GM12878 (cell line): ENCODE data around the gene DEGS2. TPM values are rescaled to one million over a fixed set of nuclear protein-coding genes. Genes with fewer than 3 reads are reported as not detected.

ENCODE experiments used
- ATAC-seq: fragments of 200-7000 bp; cut with Tn5 transposase; 3 replicates; pipeline ENCODE4 v1.9.1; 2020; ENCODE audit warnings: mild to moderate bottlenecking, moderate library complexity
- BruUV-seq: library from RNA; stranded (reverse); fragments of 400-500 nt; replicated peaks from 2 replicates; lab custom pipeline; 2021; lab: Mats Ljungman, UMichigan
- CTCF ChIA-PET: fragments of 300-600 bp; sonication (Branson Sonifier 250); formaldehyde crosslinking; extraction: SDS; loops from one replicate; lab custom pipeline; 2021; ENCODE audit warnings: inconsistent platforms; lab: Yijun Ruan, JAX
- POLR2A ChIA-PET: fragments of 350-600 bp; formaldehyde crosslinking; extraction: SDS; loops from one replicate; lab custom pipeline; 2021; ENCODE audit warnings: inconsistent platforms; lab: Charles Lee
- RAD21 ChIA-PET: fragments of 300-600 bp; sonication (Branson Sonifier 250); formaldehyde crosslinking; loops from one replicate; lab custom pipeline; 2023; ENCODE audit warnings: antibody characterized with exemption; ENCODE audit not compliant: unreplicated experiment; lab: Charles Lee
- SMC1A ChIA-PET: fragments of 300-600 bp; sonication (Branson Sonifier 250); formaldehyde crosslinking; loops from one replicate; lab custom pipeline; 2023; ENCODE audit not compliant: unreplicated experiment, uncharacterized antibody; lab: Charles Lee
- DNase-seq: peaks from one replicate; pipeline ENCODE4 v3.0.0-alpha.2; 2011; ENCODE audit warnings: low read depth, low spot score
- FAIRE-seq: peaks from 3 replicates; lab custom pipeline; 2011; peaks lifted over from hg19 to GRCh38; lab: Jason Lieb, UNC
- H2AFZ ChIP-seq: 2 replicates; pipeline ENCODE4 v1.6.0; 2011; ENCODE audit warnings: low read depth, low read length, control low read depth; ENCODE audit not compliant: control insufficient read depth
- H3K27ac ChIP-seq: 2 replicates; pipeline ENCODE4 v1.5.1; 2011; ENCODE audit warnings: control low read depth; ENCODE audit not compliant: control insufficient read depth, insufficient read depth
- H3K27me3 ChIP-seq, 2 experiments: replicated peaks in 1 of 2; 2 replicates each; pipeline versions ENCODE4 v1.6.0 to v1.6.1; 2011; ENCODE audit warnings: low read length in 1 of 2; ENCODE audit not compliant: control insufficient read depth in 2 of 2, insufficient read depth in 2 of 2
- H3K36me3 ChIP-seq, 2 experiments: 2 replicates each; pipeline ENCODE4 v1.5.1; 2011; ENCODE audit warnings: low read length in 1 of 2; ENCODE audit not compliant: control insufficient read depth in 2 of 2, insufficient read depth in 2 of 2
- H3K4me1 ChIP-seq: 2 replicates; pipeline ENCODE4 v1.6.1; 2011; ENCODE audit warnings: mild to moderate bottlenecking, low read length, moderate library complexity, mixed read lengths; ENCODE audit not compliant: control insufficient read depth, insufficient read depth
- H3K4me2 ChIP-seq: 2 replicates; pipeline ENCODE4 v1.6.0; 2011; ENCODE audit warnings: control low read depth; ENCODE audit not compliant: control insufficient read depth, insufficient read depth
- H3K4me3 ChIP-seq: fragments of 200-600 bp; sonication (generic); 2 replicates; pipeline ENCODE4 v1.5.1; 2016
- H3K79me2 ChIP-seq: 2 replicates; pipeline ENCODE4 v1.6.0; 2011; ENCODE audit warnings: low read length; ENCODE audit not compliant: control insufficient read depth, insufficient read depth
- H3K9ac ChIP-seq: 2 replicates; pipeline ENCODE4 v1.8.0; 2011; ENCODE audit warnings: low read length, control low read depth, mixed read lengths; ENCODE audit not compliant: control insufficient read depth, insufficient read depth
- H3K9me3 ChIP-seq: replicated peaks from 3 replicates; pipeline ENCODE4 v1.5.1; 2011; ENCODE audit warnings: mild to moderate bottlenecking, low read length; ENCODE audit not compliant: control insufficient read depth, insufficient read depth
- H4K20me1 ChIP-seq: 2 replicates; pipeline ENCODE4 v1.6.0; 2011; ENCODE audit not compliant: control insufficient read depth, insufficient read depth
- CBFB ChIP-seq: IDR thresholded peaks from 2 replicates; pipeline ENCODE4 v1.6.1; 2016; ENCODE audit warnings: antibody characterized with exemption, low read depth
- CBX3 ChIP-seq: fragments of 200-600 bp; sonication (generic); IDR thresholded peaks from 2 replicates; pipeline ENCODE4 v1.6.1; 2016; ENCODE audit warnings: low read depth, borderline replicate concordance
- POLR2A ChIP-seq: IDR thresholded peaks from 2 replicates; pipeline ENCODE4 v1.6.1; 2011; ENCODE audit warnings: low read depth, mild to moderate bottlenecking, low read length
- STAT1 ChIP-seq: fragments of 450-650 bp; conservative IDR thresholded peaks from 2 replicates; pipeline ENCODE4 v1.6.1; 2014; ENCODE audit warnings: antibody characterized with exemption, mild to moderate bottlenecking
- TAF1 ChIP-seq: IDR thresholded peaks from 2 replicates; pipeline ENCODE4 v1.6.1; 2011; ENCODE audit warnings: mild to moderate bottlenecking, low read depth, low read length, borderline replicate concordance
- WGBS: methylation state at CpG from one replicate; pipeline ENCODE4 v1.1.6; 2016; ENCODE audit warnings: low lambda C conversion rate; ENCODE audit not compliant: insufficient replicate concordance, insufficient coverage; ENCODE audit errors: missing lambda C conversion rate; 5-methylcytosine and 5-hydroxymethylcytosine counted together
- in situ Hi-C: fragments of 300-500 bp; cut with MboI; formaldehyde crosslinking; loops from 9 replicates; pipeline ENCODE4 v1.14.3; 2018; ENCODE audit warnings: mixed read lengths
- intact Hi-C: fragments of 100-400 bp; cut with micrococcal nuclease; formaldehyde crosslinking; loops from one replicate; pipeline ENCODE4 v1.14.2; 2022; ENCODE audit not compliant: unreplicated experiment
- polyA plus RNA-seq, 11 experiments: library from polyadenylated mRNA; depleted of rRNA in 4 of 11; unstranded in 6 of 11; stranded (reverse) in 5 of 11; fragments of >200 nt; fragmentation: Nextera tagmentation in 4 of 11; fragmentation: Illumina TruSeq in 1 of 11; extraction: Ambion mirVana in 4 of 11; extraction: Trizol in 1 of 11; gene quantifications; 1 replicate in 1 of 11; 2 replicates in 10 of 11; pipeline versions ENCODE4 v1.2.1 to v1.2.3, GENCODE V29; 2011 to 2016; ENCODE audit warnings: inconsistent platforms in 2 of 11, missing spikeins in 2 of 11, low read depth in 1 of 11
- total RNA-seq, 4 experiments: library from RNA; depleted of rRNA in 3 of 4; stranded (reverse); fragments of >200 nt in 3 of 4; fragmentation: Illumina TruSeq in 1 of 4; extraction: Trizol in 1 of 4; gene quantifications; 2 replicates each; pipeline versions ENCODE4 v1.2.1 to v1.2.3, GENCODE V29; 2013 to 2021
- TF ChIP-seq, protein P1 (sequence below): IDR thresholded peaks from 2 replicates; pipeline ENCODE4 v1.6.1; 2012; ENCODE audit warnings: low read depth, low read length, improper control_type of control experiment
- TF ChIP-seq, protein P2 (sequence below), 3 experiments: IDR thresholded peaks in 2 of 3; conservative IDR thresholded peaks in 1 of 3; 2 replicates each; pipeline ENCODE4 v1.5.1; 2011; ENCODE audit warnings: low read depth in 3 of 3, low read length in 3 of 3, mild to moderate bottlenecking in 3 of 3, control low read depth in 2 of 3, moderate library complexity in 2 of 3, inconsistent platforms in 1 of 3, mixed read lengths in 1 of 3; ENCODE audit not compliant: control insufficient read depth in 2 of 3, insufficient read depth in 1 of 3; ENCODE audit errors: extremely low read depth in 1 of 3

Gene DEGS2
- total and polyA plus RNA-seq, 10 of the 15 experiments (the other 5 are each of a cell fraction or from before 2014, with no cell fraction given): 0.01 to 2.5 (median 0.45) TPM; not detected in 1

DNA sequence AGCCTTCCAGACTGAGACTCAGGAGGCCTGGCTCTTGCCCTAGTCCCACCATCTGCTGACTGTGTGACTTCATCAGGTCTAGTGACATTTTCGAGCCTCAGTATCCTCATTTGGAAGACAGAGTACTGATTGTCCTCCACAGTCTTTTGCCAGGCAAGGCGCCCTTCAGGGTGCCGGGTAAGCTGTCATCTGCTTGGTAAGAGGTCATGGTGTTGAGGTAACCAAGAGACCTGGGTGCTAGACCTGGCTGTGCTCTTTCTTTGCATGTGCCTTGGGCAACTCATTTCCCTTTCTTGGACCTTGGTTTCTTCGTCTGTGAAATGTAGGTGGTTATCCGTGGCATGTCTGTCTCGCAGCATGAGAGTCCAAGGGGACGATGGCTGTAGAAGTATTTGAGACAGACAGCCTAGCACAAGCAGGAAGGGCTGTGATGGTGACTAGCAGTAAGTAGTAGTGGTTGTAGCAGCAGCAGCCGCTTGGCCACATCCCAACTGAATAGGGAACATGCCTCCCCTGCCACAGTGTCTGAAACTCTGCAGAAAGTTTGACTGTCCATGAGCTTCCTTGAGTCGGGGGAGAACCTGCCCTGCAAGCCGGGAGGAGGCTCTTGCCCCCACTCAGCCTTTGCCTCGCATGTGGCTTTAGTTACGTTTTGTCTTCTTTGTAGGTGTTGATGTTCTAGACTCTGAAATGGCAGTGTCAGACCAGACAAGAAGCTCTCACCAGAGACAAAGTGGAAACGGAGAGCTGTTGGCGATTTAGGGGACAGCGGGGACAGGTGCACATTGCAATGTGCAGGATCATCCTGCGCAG lies 53.9 kb downstream of the DEGS2 start:
- intact Hi-C loops: loop anchor here (5.0 kb wide), 1 partner anchor 87 kb away; no protein-coding TSS in a partner anchor
- ChIA-PET SMC1A (interaction anchor here (0.9 to 4.4 kb wide), 4 partner anchors 12 to 39 kb away, joined by 3 to 31 read pairs (median 6); no protein-coding TSS in a partner anchor), RAD21 (interaction anchor here (0.6 to 2.1 kb wide), 3 partner anchors 32 to 53 kb away, joined by 3 to 7 read pairs (median 4); no protein-coding TSS in a partner anchor), POLR2A (interaction anchor here (0.7 to 1.4 kb wide), 2 partner anchors 25 to 30 kb away, joined by 3 to 4 read pairs; no protein-coding TSS in a partner anchor), CTCF (interaction anchor here (0.6 to 4.0 kb wide), 7 partner anchors 25 to 109 kb away, joined by 3 to 28 read pairs (median 4); no protein-coding TSS in a partner anchor)
- WGBS: 96% methylated on average over 16 of the region's 16 CpGs
- H3K4me2 ChIP-seq: no peak overlapping the region
- H3K9me3 ChIP-seq: no peaks in the 10 kb centered on the region
- no peak for TF ChIP-seq TAF1
- peak; percentile 20; the same call in 1 of the 2 replicates for TF ChIP-seq POLR2A
- in situ Hi-C loops: no loop called here
- peaks cover 2% of the 10 kb centered on the region for H3K79me2 ChIP-seq
- no peak overlapping the region for H3K4me3 ChIP-seq
- H4K20me1 ChIP-seq: no peaks in the 10 kb centered on the region
- H2AFZ ChIP-seq: no peak overlapping the region
- no peaks in the 10 kb centered on the region for H3K27me3 ChIP-seq
- no peak overlapping the region for H3K9ac ChIP-seq
- peaks cover 31 to 49% of the 10 kb centered on the region in 2 experiments for H3K36me3 ChIP-seq
- no peak overlapping the region for H3K27ac ChIP-seq
- H3K4me1 ChIP-seq: peaks cover 9% of the 10 kb centered on the region
- DNase-seq (no peak), FAIRE-seq (no peak), ATAC-seq (no peak)
- BruUV-seq: no TSS peak

DNA sequence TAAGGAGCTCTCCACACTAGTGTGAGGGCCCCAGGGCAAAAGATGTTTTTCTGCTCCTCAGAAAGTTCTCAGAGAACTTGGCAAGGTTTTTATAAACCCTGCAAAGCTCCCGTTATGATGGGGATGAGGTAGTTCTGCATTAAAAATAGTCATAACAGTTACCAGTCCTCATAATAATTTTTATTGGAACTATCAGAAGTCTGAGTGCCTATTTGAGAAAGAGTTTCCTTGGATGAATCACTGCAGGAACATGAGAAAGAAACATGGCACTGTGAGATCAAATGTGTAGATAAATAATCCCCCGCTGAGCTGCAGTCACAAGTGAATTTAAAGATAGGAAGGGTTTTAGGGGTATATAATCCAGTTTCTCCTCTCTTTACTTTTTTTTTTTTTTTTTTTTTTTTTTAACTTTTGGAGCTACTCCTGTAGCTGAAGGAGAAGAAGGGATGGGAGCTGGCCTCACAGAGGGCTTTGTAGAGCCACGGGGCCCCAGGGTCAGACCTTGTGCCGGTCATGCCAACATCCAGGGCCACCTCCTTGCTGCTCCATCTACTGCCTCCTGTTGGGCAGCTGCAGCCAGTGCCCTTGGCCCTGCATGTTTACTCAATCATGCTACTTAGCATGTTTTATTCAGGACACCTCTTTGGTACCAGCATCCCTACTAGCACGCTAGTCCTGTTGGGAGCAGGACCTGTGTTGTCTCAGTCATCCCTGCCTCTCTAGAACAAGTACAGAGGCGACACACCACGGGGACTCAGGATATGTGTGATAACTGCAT lies 54.7 kb downstream of the DEGS2 start:
- Histone ChIP-seq H3K27me3 (no peaks in the 10 kb centered on the region), H3K4me2 (no peak overlapping the region), H3K27ac (no peak overlapping the region), H3K4me1 (peaks cover 9% of the 10 kb centered on the region), H3K4me3 (no peak overlapping the region), H2AFZ (no peak overlapping the region), H3K79me2 (peaks cover 2% of the 10 kb centered on the region), H3K9me3 (no peaks in the 10 kb centered on the region), H3K9ac (no peak overlapping the region), H4K20me1 (no peaks in the 10 kb centered on the region), H3K36me3 (peaks cover 27 to 48% of the 10 kb centered on the region in 2 experiments)
- no TSS peak for BruUV-seq
- ChIA-PET SMC1A (interaction anchor here (0.6 to 4.4 kb wide), 10 partner anchors 11 to 121 kb away, joined by 3 to 31 read pairs (median 4); no protein-coding TSS in a partner anchor), RAD21 (interaction anchor here (0.6 to 2.7 kb wide), 6 partner anchors 33 to 99 kb away, joined by 3 to 12 read pairs (median 6); no protein-coding TSS in a partner anchor), POLR2A (interaction anchor here (0.7 to 1.4 kb wide), 3 partner anchors 24 to 33 kb away, joined by 3 to 4 read pairs (median 4); no protein-coding TSS in a partner anchor), CTCF (interaction anchor here (0.6 to 4.0 kb wide), 11 partner anchors 24 to 122 kb away, joined by 3 to 28 read pairs (median 4); no protein-coding TSS in a partner anchor)
- intact Hi-C loops: loop anchor here (5.0 kb wide), 1 partner anchor 88 kb away; no protein-coding TSS in a partner anchor
- no peak for TF ChIP-seq CBFB
- TF ChIP-seq, protein P1, sequence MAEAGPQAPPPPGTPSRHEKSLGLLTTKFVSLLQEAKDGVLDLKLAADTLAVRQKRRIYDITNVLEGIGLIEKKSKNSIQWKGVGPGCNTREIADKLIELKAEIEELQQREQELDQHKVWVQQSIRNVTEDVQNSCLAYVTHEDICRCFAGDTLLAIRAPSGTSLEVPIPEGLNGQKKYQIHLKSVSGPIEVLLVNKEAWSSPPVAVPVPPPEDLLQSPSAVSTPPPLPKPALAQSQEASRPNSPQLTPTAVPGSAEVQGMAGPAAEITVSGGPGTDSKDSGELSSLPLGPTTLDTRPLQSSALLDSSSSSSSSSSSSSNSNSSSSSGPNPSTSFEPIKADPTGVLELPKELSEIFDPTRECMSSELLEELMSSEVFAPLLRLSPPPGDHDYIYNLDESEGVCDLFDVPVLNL: no peak
- TF ChIP-seq STAT1: no peak
- no peak for TF ChIP-seq CBX3
- TF ChIP-seq, protein P2, sequence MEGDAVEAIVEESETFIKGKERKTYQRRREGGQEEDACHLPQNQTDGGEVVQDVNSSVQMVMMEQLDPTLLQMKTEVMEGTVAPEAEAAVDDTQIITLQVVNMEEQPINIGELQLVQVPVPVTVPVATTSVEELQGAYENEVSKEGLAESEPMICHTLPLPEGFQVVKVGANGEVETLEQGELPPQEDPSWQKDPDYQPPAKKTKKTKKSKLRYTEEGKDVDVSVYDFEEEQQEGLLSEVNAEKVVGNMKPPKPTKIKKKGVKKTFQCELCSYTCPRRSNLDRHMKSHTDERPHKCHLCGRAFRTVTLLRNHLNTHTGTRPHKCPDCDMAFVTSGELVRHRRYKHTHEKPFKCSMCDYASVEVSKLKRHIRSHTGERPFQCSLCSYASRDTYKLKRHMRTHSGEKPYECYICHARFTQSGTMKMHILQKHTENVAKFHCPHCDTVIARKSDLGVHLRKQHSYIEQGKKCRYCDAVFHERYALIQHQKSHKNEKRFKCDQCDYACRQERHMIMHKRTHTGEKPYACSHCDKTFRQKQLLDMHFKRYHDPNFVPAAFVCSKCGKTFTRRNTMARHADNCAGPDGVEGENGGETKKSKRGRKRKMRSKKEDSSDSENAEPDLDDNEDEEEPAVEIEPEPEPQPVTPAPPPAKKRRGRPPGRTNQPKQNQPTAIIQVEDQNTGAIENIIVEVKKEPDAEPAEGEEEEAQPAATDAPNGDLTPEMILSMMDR (IDR thresholded peaks at IDR 0.05 in 2 of 3, conservative IDR thresholded peaks at IDR 0.05 in 1 of 3; ENCODE audit: control insufficient read depth in 2 of 3, extremely low read depth in 1 of 3, insufficient read depth in 1 of 3, low read depth in 3 of 3, low read length in 3 of 3): peak in 2 of 3 experiments; percentile 13 to 15; a peak in 1 of 6 replicates
- in situ Hi-C loops: no loop called here
- ATAC-seq: no peak
- no peak for DNase-seq
- FAIRE-seq: no peak
- 83% methylated on average over 7 of the region's 7 CpGs for WGBS
